HG03108 (cell line): ENCODE measurements around the gene NDUFA3.
"Not testable (repeated sequence)": the region's sequence is repeated elsewhere in the genome, so short reads cannot be mapped to it uniquely, and the experiment has no call there.

Experiments
- ATAC-seq: cut with Tn5 transposase; IDR thresholded peaks from one replicate; pipeline ENCODE4 v1.9.1; 2021; ENCODE audit warnings: moderate library complexity; ENCODE audit not compliant: unreplicated experiment

The NDUFA3 gene

DNA sequence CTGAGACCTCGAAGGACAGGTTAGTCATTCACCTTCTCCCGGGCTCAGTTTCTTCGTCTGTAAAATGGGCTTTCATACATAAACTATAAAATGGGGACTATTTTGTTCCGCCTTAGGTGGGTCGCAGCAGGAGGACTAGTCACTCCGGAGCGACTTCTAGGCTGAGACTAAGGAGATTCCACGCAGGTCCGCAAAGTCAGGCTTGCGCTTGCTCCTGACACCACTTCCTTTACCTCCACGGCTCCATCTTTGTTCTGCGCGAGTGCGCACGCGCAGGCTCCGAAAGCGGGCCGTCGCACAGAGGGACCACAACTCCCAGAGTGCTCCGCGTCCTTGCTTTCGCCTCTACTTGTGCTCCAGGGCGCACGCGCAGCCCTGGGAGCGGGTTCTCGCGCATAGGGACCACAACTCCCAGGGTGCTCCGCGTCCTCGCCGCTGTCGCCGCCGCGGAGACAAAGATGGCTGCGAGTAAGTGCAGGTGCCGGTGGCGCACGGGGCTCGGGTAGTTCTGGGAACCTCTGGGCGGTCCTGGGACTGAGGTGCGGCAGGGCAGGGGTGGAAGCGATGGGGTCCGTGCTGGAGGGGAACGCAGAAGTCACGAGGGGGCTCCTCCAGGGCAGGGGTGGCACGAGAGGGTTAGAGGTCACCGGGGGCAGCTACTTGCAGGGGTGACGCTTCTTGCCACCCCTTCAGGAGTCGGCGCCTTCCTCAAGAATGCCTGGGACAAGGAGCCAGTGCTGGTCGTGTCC, at the start of gene NDUFA3:
Gene NDUFA3 (plus strand): TSS at position 435 of the 749 bp plus-strand sequence. CDS start 24 bp downstream, at position 459.
- ATAC-seq: peak; percentile 94

- ATAC-seq: no peak
These were observed 40.0 kb upstream of the NDUFA3 start for GRCh38 chr19:54062643-54063042.

GRCh38 chr19:54063350-54064116, 39.1 kb upstream of the NDUFA3 start, which contains the start of gene VSTM1:
Gene VSTM1, minus strand, starts transcription at chr19:54063897. Its CDS starts 120 bp downstream, at chr19:54063777.
- no peak for ATAC-seq

DNA sequence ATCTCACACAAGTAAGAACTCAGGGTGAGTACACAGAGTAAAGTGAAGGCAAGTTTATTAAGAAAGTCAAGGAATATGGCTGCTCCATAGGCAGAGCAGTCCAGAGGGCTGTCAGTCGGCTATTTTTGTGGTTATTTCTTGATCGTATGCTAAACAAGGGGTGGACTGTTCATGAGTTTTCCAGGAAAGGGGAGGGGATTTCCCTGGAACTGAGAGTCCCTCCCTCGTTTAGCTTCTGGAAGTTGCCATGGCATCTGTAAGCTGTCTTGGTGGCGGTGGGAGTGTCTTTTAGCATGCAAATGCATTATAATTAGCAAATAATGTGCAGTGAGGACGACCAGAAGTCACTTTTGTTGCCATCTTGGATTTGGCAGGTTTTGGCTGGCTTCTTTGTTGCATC, 33.2 kb upstream of the NDUFA3 start:
- no peak for ATAC-seq

GRCh38 chr19:54073829-54074228, 28.8 kb upstream of the NDUFA3 start:
- no peak for ATAC-seq

DNA sequence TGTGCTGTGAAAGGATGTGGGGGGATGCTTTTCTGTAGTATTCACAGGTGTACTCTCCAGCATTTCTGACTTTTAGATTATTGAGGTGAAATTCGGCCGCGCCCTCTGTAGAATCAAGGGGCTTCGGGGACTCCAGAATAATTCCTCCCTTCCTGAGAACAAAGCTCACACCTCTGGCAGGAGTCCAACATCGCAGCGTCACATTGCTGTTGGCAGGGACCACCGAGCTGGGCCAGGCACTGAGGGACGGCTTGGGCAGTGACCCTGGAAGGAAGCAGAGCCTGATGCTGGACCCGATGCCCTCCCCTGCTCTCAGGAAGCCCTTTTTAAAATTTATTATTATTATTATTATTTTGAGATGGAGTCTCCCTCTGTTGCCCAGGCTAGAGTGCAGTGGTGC, 27.8 kb upstream of the NDUFA3 start:
- ATAC-seq: no peak

DNA sequence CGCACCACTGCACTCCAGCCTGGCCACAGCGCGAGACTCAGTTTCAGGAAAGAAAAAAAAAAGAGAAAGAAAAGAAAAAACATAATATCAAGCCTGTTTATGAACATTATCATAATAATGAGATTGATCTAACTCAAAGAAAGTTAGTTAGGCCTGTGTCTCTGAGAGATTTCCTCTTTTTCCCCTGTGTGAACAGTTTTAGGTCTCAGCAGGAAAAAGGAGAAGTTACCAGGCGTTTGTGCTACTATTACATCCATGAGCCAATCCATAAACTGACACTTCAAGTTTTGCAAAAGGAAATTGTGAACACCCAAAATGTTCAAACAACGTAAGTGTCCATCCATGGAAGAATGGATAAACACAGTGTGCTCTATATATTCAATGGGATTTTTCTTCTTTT, 25.3 kb upstream of the NDUFA3 start:
- no peak for ATAC-seq

GRCh38 chr19:54081032-54081431, 21.6 kb upstream of the NDUFA3 start, which contains the start of gene TARM1:
Gene TARM1, minus strand, starts transcription at chr19:54081365. Its CDS starts 25 bp downstream, at chr19:54081340.
- no peak for ATAC-seq

DNA sequence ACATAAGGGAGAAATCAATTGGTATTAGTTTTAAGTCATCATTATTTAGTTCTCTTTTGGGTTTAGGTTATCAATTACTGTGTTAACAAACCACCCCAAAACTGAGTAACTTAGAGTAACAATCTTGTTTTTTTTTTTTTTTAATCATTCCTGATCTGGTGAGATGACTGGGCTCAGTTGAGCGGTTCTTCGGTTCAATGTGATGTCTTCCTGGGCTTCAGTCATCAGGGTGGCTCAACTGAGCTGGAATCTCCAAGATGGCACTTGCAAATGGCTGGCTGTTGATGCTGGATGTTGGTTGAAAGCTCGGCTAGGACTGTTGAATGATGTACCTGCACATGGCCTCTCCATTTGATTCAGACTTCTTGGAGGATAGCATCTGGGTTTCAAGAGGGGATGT, 18.2 kb upstream of the NDUFA3 start:
- ATAC-seq: no peak

DNA sequence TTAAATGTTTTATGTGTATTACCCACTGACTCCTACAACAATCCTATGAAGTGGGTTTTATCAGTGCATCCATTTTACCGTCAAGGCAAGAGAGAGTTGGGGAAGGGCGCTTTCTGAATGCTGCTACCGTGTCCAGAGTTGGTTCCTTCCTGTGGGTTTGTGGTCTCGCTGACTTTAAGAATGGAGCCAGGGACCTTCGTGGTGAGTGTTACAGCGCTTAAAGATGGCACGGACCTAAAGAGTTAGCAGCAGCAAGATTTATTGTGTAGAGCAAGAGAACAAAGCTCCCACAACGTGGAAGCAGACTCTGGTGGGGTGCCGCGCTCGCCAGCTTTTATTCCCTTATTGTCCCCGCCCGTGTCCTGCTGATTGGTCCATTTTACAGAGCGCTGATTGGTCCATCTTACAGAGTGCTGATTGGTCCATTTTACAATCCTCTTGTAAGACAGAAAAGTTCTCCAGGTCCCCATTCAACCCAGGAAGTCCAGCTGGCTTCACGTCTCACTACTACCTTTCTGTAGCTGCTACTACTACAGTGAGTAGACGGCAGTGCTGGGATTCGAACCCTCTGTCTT, 8.1 kb upstream of the NDUFA3 start:
- no peak for ATAC-seq

DNA sequence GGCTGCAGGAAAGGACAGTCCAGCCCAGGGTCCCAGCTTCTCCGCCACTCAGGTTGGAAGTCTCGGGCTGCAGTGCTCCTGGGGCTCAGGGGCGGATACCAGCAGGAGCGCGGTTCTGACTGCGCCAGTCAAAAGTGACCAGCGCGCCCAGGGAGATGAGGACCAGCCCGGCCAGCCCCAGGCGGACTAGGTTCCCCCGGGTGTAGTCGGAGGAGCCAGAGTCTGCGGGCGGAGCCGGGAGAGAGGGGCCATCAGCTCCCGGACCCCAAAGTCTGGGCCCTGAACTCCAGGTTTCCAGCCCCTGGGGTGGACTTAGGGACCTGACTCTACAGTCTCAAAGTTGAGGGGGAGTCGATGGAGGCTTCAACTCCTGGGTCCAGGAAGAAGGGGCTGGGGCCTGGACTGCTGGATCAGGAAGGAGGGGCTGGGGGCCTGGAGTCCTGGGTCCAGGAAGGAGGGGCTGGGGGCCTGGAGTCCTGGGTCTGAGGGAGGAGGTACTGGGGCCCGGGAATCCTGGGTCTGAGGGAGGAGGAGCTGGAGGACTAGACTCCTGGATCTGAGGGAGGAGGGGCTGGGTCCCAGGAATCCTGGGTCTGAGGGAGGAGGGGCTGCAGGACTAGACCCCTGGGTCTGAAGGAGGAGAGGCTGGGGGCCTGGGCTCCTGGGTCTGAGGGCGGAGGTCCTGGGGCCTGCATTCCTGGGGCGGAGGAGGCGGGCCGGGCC, 7.4 kb upstream of the NDUFA3 start:
- no peak for ATAC-seq

- ATAC-seq: not testable (repeated sequence)
These were observed 6.6 kb upstream of the NDUFA3 start for GRCh38 chr19:54095859-54096616.

GRCh38 chr19:54096617-54097106, 6.0 kb upstream of the NDUFA3 start:
- ATAC-seq: no peak

DNA sequence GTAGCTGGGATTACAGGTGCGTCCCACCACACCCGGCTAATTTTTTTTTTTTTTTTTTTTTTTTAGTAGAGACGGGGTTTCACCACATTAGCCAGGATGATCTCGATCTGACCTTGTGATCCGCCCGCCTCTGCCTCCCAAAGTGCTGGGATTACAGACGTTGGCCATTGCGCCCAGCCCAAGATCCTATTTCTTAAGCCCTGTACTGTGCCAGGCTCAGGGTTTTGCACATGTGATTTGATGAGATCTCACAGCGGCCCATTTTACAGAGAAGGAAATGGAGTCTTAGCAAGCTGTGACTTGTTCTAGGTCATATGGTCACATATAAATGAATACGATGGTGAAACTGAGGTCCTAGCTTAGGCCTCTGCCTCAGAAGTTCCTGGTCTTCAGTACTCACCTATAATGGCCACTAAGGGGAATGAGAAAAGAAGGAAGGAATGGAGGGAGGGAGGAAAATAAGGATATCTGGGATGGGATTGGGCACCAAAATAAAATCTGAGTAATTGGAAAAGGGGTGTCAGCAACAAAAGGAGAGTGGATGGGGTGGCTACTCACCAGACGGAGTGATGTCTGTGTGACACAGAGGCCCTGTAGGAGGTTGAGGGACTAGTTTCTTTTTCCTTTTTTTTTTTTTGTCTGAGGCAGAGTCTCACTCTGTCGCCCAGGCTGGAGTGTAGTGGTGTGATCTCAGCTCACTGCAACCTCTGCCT, 3.3 kb upstream of the NDUFA3 start:
- no peak for ATAC-seq

DNA sequence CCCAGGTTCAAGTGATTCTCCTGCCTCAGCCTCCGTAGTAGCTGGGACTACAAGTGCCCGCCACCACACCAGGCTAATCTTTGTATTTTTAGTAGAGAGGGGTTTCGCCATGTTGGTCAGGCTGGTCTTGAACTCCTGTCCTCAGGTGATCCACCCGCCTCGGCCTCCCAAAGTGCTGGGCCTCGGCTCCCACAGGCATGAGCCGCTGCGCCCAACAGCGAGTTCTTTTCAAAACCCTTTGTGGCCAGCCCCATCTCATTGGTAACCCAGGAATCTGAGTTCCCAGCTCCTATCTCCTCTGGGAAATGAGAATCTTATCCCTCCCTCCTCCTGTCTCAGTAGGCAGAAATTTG, 2.8 kb upstream of the NDUFA3 start:
- not testable (repeated sequence) for ATAC-seq

- ATAC-seq: no peak
These were observed 2.1 kb upstream of the NDUFA3 start, which contains the start of gene OSCAR for GRCh38 chr19:54100561-54100960. Gene OSCAR, minus strand, starts transcription at chr19:54100803. Its CDS starts 11 bp downstream, at chr19:54100792.

- ATAC-seq: no peak
These were observed 2.5 kb downstream of the NDUFA3 start for GRCh38 chr19:54104998-54105715.

DNA sequence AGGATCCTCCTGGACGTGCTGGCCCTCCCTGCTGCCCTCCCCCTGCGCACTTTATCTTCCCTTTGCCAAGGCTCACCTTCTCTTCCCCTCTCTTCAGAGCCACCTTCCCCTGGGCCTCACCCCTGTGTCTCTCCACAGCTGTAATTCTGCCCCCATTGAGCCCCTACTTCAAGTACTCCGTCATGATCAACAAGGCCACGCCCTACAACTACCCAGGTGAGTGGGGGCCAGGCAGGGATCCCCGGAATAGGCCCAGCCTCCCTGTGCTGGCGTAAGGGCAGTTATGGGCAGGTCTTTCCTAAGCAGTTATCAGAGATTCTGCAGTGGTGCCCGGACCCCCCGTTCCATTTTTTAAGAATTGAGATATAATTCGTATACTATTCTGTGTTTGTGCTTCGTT, 3.1 kb downstream of the NDUFA3 start:
- ATAC-seq: no peak

GRCh38 chr19:54106716-54107115, 4.1 kb downstream of the NDUFA3 start:
- ATAC-seq: no peak
